Measurements from ENCODE around the gene ARAF.

- TF ChIP-seq ZNF146 (tag by site-specific recombination; IDR thresholded peaks at IDR 0.05) (no peak), ZBTB49 (tag by site-specific recombination; IDR thresholded peaks at IDR 0.05; ENCODE audit: low read depth) (no peak), ZNF664 (tag by site-specific recombination; IDR thresholded peaks at IDR 0.05) (no peak), ZFHX2 (tag by site-specific recombination; conservative IDR thresholded peaks at IDR 0.05) (no peak)
Measured at GRCh38 chrX:47614618-47615017, 53.6 kb downstream of the ARAF start.
